H1 (cell line): Measurements from ENCODE around the gene LPP. TPM values are rescaled to one million over a fixed set of nuclear protein-coding genes. Genes with fewer than 3 reads are reported as not detected.

Experiments used
- CTCF ChIA-PET: fragments of 300-600 bp; sonication (Branson Sonifier 250); formaldehyde crosslinking; loops from one replicate; lab custom pipeline; 2021; ENCODE audit not compliant: partially characterized antibody; lab: Charles Lee
- POLR2A ChIA-PET: fragments of 300-600 bp; sonication (Branson Sonifier 250); formaldehyde crosslinking; loops from one replicate; lab custom pipeline; 2021; ENCODE audit warnings: inconsistent platforms; ENCODE audit not compliant: partially characterized antibody; lab: Charles Lee
- DNase-seq, 2 experiments: peaks; one replicate each; pipeline versions ENCODE4 v3.0.0 to v3.0.0-alpha.2; 2010 to 2022; ENCODE audit warnings: low spot score in 2 of 2, low read depth in 1 of 2, mixed read lengths in 1 of 2
- FAIRE-seq: peaks from 2 replicates; lab custom pipeline; 2011; peaks lifted over from hg19 to GRCh38; lab: Jason Lieb, UNC
- H2AFZ ChIP-seq: 2 replicates; pipeline ENCODE4 v1.8.1; 2012; ENCODE audit warnings: low read length, inconsistent platforms
- H2AK5ac ChIP-seq: 2 replicates; pipeline ENCODE4 v1.6.1; 2013; ENCODE audit warnings: low read depth, low read length
- H2BK120ac ChIP-seq: replicated peaks from 2 replicates; pipeline ENCODE3; 2013; ENCODE audit warnings: low read depth, low read length, inconsistent platforms
- H2BK12ac ChIP-seq: 2 replicates; pipeline ENCODE4 v1.6.1; 2013; ENCODE audit warnings: low read depth, low read length
- H2BK15ac ChIP-seq: 2 replicates; pipeline ENCODE4 v1.6.1; 2013; ENCODE audit warnings: low read length
- H2BK20ac ChIP-seq: 2 replicates; pipeline ENCODE4 v1.6.1; 2013; ENCODE audit warnings: low read length
- H2BK5ac ChIP-seq: 2 replicates; pipeline ENCODE4 v1.6.1; 2013; ENCODE audit warnings: low read depth, low read length
- H3K14ac ChIP-seq: 2 replicates; pipeline ENCODE4 v1.6.1; 2013; ENCODE audit warnings: inconsistent platforms; ENCODE audit not compliant: insufficient read length
- H3K18ac ChIP-seq: 2 replicates; pipeline ENCODE4 v1.6.1; 2013; ENCODE audit warnings: low read length; ENCODE audit errors: extremely low read depth
- H3K23ac ChIP-seq: 2 replicates; pipeline ENCODE4 v1.6.1; 2013; ENCODE audit warnings: inconsistent platforms; ENCODE audit not compliant: insufficient read length
- H3K23me2 ChIP-seq: 2 replicates; pipeline ENCODE4 v1.6.1; 2013; ENCODE audit warnings: low read depth, low read length
- H3K27ac ChIP-seq: 2 replicates; pipeline ENCODE4 v1.6.1; 2011; ENCODE audit warnings: low read depth, low read length, inconsistent platforms
- H3K27me3 ChIP-seq, 4 experiments: replicated peaks in 1 of 4; 1 replicate in 1 of 4; 2 replicates in 3 of 4; pipeline versions ENCODE4 v1.6.1 to v1.8.1; 2011 to 2013; ENCODE audit warnings: low read length in 3 of 4, mild to moderate bottlenecking in 3 of 4, inconsistent platforms in 2 of 4, mixed read lengths in 2 of 4, moderate library complexity in 1 of 4; ENCODE audit not compliant: control insufficient read depth in 3 of 4, insufficient read depth in 3 of 4; ENCODE audit errors: extremely low read depth in 1 of 4
- H3K36me3 ChIP-seq, 4 experiments: 2 replicates each; pipeline versions ENCODE4 v1.6.1 to v1.8.1; 2011 to 2013; ENCODE audit warnings: mild to moderate bottlenecking in 4 of 4, low read length in 3 of 4, moderate library complexity in 2 of 4, control low read depth in 1 of 4, inconsistent platforms in 1 of 4; ENCODE audit not compliant: insufficient read depth in 4 of 4, control insufficient read depth in 2 of 4
- H3K4ac ChIP-seq: replicated peaks from 2 replicates; pipeline ENCODE3; 2013; ENCODE audit warnings: low read length, low read depth, mixed read lengths, inconsistent platforms; ENCODE audit not compliant: insufficient read length
- H3K4me1 ChIP-seq, 4 experiments: replicated peaks in 1 of 4; 1 replicate in 1 of 4; 2 replicates in 3 of 4; pipeline versions ENCODE4 v1.6.1 to v1.8.1; 2011 to 2013; ENCODE audit warnings: low read length in 3 of 4, inconsistent platforms in 2 of 4, mixed read lengths in 1 of 4; ENCODE audit not compliant: insufficient read depth in 4 of 4, control insufficient read depth in 3 of 4
- H3K4me2 ChIP-seq, 2 experiments: 2 replicates each; pipeline versions ENCODE4 v1.6.1 to v1.8.1; 2011 to 2013; ENCODE audit warnings: low read depth in 2 of 2, low read length in 2 of 2, control low read depth in 1 of 2, inconsistent platforms in 1 of 2, mild to moderate bottlenecking in 1 of 2; ENCODE audit not compliant: insufficient read depth in 1 of 2
- H3K4me3 ChIP-seq, 4 experiments: fragments of 200-600, 300-600 bp in 1 of 4; sonication (generic), shearing (Covaris generic), sonication (Bioruptor Twin) in 1 of 4; 2 replicates each; pipeline versions ENCODE4 v1.5.1 to v1.8.1; 2011 to 2016; ENCODE audit warnings: low read length in 4 of 4, low read depth in 3 of 4, control low read depth in 2 of 4, inconsistent platforms in 2 of 4, mild to moderate bottlenecking in 2 of 4, mixed read lengths in 1 of 4, moderate library complexity in 1 of 4; ENCODE audit not compliant: insufficient read depth in 2 of 4; ENCODE audit errors: extremely low read depth in 1 of 4
- H3K56ac ChIP-seq: replicated peaks from 2 replicates; pipeline ENCODE3; 2013; ENCODE audit warnings: low read depth, mild to moderate bottlenecking, mixed read lengths, low read length, inconsistent platforms; ENCODE audit not compliant: insufficient read length
- H3K79me1 ChIP-seq: 2 replicates; pipeline ENCODE4 v1.6.1; 2013; ENCODE audit warnings: low read depth, low read length, control low read depth
- H3K79me2 ChIP-seq, 2 experiments: 2 replicates each; pipeline versions ENCODE4 v1.6.1 to v1.8.1; 2012 to 2013; ENCODE audit warnings: low read length in 2 of 2, mild to moderate bottlenecking in 2 of 2, inconsistent platforms in 1 of 2; ENCODE audit not compliant: insufficient read depth in 2 of 2, control insufficient read depth in 1 of 2
- H3K9ac ChIP-seq, 4 experiments: replicated peaks in 1 of 4; 1 replicate in 1 of 4; 2 replicates in 3 of 4; pipeline versions ENCODE4 v1.6.1 to v1.8.1; 2011 to 2013; ENCODE audit warnings: low read depth in 3 of 4, low read length in 3 of 4, control low read depth in 2 of 4, mild to moderate bottlenecking in 2 of 4, moderate library complexity in 2 of 4, inconsistent platforms in 1 of 4; ENCODE audit errors: extremely low read depth in 1 of 4
- H3K9me3 ChIP-seq, 2 experiments: 2 replicates each; pipeline versions ENCODE4 v1.6.1 to v1.8.1; 2012 to 2013; ENCODE audit warnings: mild to moderate bottlenecking in 2 of 2, moderate library complexity in 2 of 2, control low read depth in 1 of 2, inconsistent platforms in 1 of 2, low read depth in 1 of 2, low read length in 1 of 2, mixed read lengths in 1 of 2; ENCODE audit not compliant: insufficient read depth in 2 of 2
- H4K20me1 ChIP-seq, 2 experiments: replicated peaks in 1 of 2; 2 replicates each; pipeline versions ENCODE3 to v1.8.1; 2011 to 2013; ENCODE audit warnings: inconsistent platforms in 2 of 2, low read length in 2 of 2, mild to moderate bottlenecking in 1 of 2; ENCODE audit not compliant: insufficient read depth in 2 of 2, control insufficient read depth in 1 of 2
- H4K5ac ChIP-seq: 2 replicates; pipeline ENCODE4 v1.6.1; 2013; ENCODE audit warnings: low read length, low read depth, mixed read lengths, inconsistent platforms; ENCODE audit not compliant: insufficient read length
- H4K8ac ChIP-seq: 2 replicates; pipeline ENCODE4 v1.8.0; 2013; ENCODE audit warnings: mild to moderate bottlenecking, moderate library complexity, low read length, inconsistent platforms; ENCODE audit not compliant: insufficient read depth; ENCODE audit errors: extremely low read depth
- H4K91ac ChIP-seq: replicated peaks from 2 replicates; pipeline ENCODE3; 2013; ENCODE audit warnings: low read length, mixed read lengths, inconsistent platforms; ENCODE audit not compliant: insufficient read length
- CTBP2 ChIP-seq: IDR thresholded peaks from 2 replicates; pipeline ENCODE4 v1.7.0; 2011; ENCODE audit warnings: borderline replicate concordance, mild to moderate bottlenecking, moderate library complexity, mixed read lengths, low read length; ENCODE audit not compliant: insufficient read depth, insufficient read length
- HDAC2 ChIP-seq, 2 experiments: fragments of 300-600 bp in 1 of 2; sonication (generic) in 1 of 2; IDR thresholded peaks; 2 replicates each; pipeline ENCODE4 v1.6.1; 2011 to 2012; ENCODE audit warnings: low read depth in 2 of 2, low read length in 2 of 2, mild to moderate bottlenecking in 2 of 2, moderate library complexity in 2 of 2, borderline replicate concordance in 1 of 2, inconsistent platforms in 1 of 2
- PHF8 ChIP-seq: fragments of 200-600 bp; sonication (generic); conservative IDR thresholded peaks from 2 replicates; pipeline ENCODE4 v1.7.1; 2012; ENCODE audit warnings: low read depth, mild to moderate bottlenecking, inconsistent platforms, low read length, moderate library complexity
- SIX5 ChIP-seq: IDR thresholded peaks from 2 replicates; pipeline ENCODE4 v1.6.1; 2011; ENCODE audit warnings: mild to moderate bottlenecking, low read depth, low read length
- WGBS, 2 experiments: shearing (Covaris generic) in 1 of 2; methylation state at CpG; one replicate each; pipeline versions ENCODE4 v1.1.6 to v1.1.7; 2013 to 2015; ENCODE audit warnings: low lambda C conversion rate in 2 of 2, mixed read lengths in 2 of 2, inconsistent platforms in 1 of 2, low coverage in 1 of 2, missing lambda C conversion rate in 1 of 2; ENCODE audit not compliant: insufficient replicate concordance in 2 of 2, insufficient coverage in 1 of 2, insufficient read length in 1 of 2; ENCODE audit errors: extremely low coverage in 1 of 2, missing lambda C conversion rate in 1 of 2; 5-methylcytosine and 5-hydroxymethylcytosine counted together
- polyA plus RNA-seq, 7 experiments: library from polyadenylated mRNA; depleted of rRNA in 3 of 7; stranded (reverse) in 5 of 7; unstranded in 2 of 7; fragments of >200 nt in 5 of 7; fragments of 200-250 nt in 2 of 7; gene quantifications; 1 replicate in 5 of 7; 2 replicates in 1 of 7; 4 replicates in 1 of 7; pipeline versions ENCODE4 v1.2.1 to v1.2.3, GENCODE V29; 2011 to 2013; ENCODE audit warnings: missing spikeins in 2 of 7, mixed read lengths in 2 of 7
- total RNA-seq: library from RNA; stranded (reverse); fragmentation: NEBNext Ultra II Directional; extraction: Animal tissue kit (Norgen Biotek cat#: 25700); gene quantifications from 2 replicates; pipeline ENCODE4 v1.2.1, GENCODE V29; 2021

Gene LPP
- total and polyA plus RNA-seq, 2 of the 8 experiments (the other 6 are each of a cell fraction or from before 2014, with no cell fraction given), result 10.0 to 53.3 TPM

DNA sequence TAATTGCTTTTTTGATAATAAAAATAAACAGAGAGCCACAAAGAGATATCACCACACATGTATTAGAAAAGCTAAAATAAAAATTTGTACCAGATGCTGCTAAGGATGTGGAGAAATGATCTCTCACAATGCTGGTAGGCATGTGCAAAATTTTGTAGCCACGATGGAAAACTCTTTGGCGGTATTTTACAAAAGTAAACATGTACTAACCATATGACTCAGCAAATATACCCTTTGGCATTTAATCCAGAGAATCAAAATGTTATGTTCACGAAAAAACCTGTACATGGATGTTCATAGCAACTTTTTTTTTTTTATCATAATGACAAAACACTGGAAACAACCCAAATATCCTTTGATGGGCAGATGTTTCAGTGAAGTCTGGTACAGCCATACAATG, 261.2 kb downstream of the LPP start:
- no peak overlapping the region for H2BK5ac ChIP-seq
- H3K79me2 ChIP-seq, result no peaks in the 10 kb centered on the region
- no peak overlapping the region for H2BK120ac ChIP-seq
- no peaks in the 10 kb centered on the region for H3K79me1 ChIP-seq
- H3K9me3 ChIP-seq, result no peaks in the 10 kb centered on the region
- TF ChIP-seq PHF8 (no peak), HDAC2 (IDR thresholded peaks at IDR 0.05; ENCODE audit: borderline replicate concordance in 1 of 2, low read depth in 2 of 2, low read length in 2 of 2) (no peak), CTBP2 (no peak), SIX5 (no peak)
- no peak overlapping the region for H3K14ac ChIP-seq
- no peak overlapping the region for H2AFZ ChIP-seq
- no peak overlapping the region for H2BK15ac ChIP-seq
- H2BK20ac ChIP-seq, result no peak overlapping the region
- H4K91ac ChIP-seq, result no peak overlapping the region
- no peak overlapping the region for H2BK12ac ChIP-seq
- CTCF ChIA-PET, result no interaction called here
- H3K27ac ChIP-seq, result no peak overlapping the region
- H3K4me2 ChIP-seq, result no peak overlapping the region
- H3K4ac ChIP-seq, result no peak overlapping the region
- H3K23ac ChIP-seq, result no peak overlapping the region
- FAIRE-seq, result no peak
- POLR2A ChIA-PET, result interaction anchor here (0.9 kb wide), 1 partner anchor 14 kb away, joined by 3 read pairs; no protein-coding TSS in a partner anchor
- no peak overlapping the region for H3K4me3 ChIP-seq
- H3K27me3 ChIP-seq, result no peaks in the 10 kb centered on the region
- H3K56ac ChIP-seq, result no peak overlapping the region
- no peaks in the 10 kb centered on the region for H3K36me3 ChIP-seq
- H3K18ac ChIP-seq, result no peak overlapping the region
- no peak overlapping the region for H4K8ac ChIP-seq
- no peaks in the 10 kb centered on the region for H3K4me1 ChIP-seq
- no peak overlapping the region for H2AK5ac ChIP-seq
- no peaks in the 10 kb centered on the region for H4K20me1 ChIP-seq
- H3K23me2 ChIP-seq, result no peaks in the 10 kb centered on the region
- DNase-seq, result no peak
- H4K5ac ChIP-seq, result no peak overlapping the region
- 77% methylated on average over 3 of the region's 3 CpGs; no CpG with 5 or more reads in 1 of the 2 experiments for WGBS, 2 experiments
- no peak overlapping the region for H3K9ac ChIP-seq
